ENCODE measurements around the gene CAVIN4. TPM values are rescaled to one million over a fixed set of nuclear protein-coding genes. Genes with fewer than 3 reads are reported as not detected.

CAVIN4 gene
- total and polyA plus RNA-seq, 2 experiments from 2014 or later, result 3.0 to 6.0 TPM

DNA sequence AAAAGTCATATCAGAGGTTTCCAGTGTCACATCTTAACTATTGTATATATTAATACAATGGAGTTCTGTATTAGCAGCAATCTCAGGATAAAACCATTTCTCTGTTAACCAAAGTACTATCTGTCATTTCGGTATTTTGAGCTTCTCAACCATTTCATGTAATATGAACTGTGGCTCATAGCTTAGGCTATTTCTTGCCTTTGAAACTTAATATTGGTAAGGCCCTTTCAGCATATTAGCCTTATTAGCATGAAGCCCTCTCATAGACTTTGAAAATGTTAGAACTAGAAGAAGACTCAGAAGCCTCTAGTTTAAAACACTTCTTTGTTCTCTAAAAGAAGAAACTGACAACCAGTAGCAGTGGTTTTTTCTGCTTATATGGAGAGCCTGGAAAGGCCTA is 731 bp downstream of the CAVIN4 start (continued):
- TF ChIP-seq, protein P1, sequence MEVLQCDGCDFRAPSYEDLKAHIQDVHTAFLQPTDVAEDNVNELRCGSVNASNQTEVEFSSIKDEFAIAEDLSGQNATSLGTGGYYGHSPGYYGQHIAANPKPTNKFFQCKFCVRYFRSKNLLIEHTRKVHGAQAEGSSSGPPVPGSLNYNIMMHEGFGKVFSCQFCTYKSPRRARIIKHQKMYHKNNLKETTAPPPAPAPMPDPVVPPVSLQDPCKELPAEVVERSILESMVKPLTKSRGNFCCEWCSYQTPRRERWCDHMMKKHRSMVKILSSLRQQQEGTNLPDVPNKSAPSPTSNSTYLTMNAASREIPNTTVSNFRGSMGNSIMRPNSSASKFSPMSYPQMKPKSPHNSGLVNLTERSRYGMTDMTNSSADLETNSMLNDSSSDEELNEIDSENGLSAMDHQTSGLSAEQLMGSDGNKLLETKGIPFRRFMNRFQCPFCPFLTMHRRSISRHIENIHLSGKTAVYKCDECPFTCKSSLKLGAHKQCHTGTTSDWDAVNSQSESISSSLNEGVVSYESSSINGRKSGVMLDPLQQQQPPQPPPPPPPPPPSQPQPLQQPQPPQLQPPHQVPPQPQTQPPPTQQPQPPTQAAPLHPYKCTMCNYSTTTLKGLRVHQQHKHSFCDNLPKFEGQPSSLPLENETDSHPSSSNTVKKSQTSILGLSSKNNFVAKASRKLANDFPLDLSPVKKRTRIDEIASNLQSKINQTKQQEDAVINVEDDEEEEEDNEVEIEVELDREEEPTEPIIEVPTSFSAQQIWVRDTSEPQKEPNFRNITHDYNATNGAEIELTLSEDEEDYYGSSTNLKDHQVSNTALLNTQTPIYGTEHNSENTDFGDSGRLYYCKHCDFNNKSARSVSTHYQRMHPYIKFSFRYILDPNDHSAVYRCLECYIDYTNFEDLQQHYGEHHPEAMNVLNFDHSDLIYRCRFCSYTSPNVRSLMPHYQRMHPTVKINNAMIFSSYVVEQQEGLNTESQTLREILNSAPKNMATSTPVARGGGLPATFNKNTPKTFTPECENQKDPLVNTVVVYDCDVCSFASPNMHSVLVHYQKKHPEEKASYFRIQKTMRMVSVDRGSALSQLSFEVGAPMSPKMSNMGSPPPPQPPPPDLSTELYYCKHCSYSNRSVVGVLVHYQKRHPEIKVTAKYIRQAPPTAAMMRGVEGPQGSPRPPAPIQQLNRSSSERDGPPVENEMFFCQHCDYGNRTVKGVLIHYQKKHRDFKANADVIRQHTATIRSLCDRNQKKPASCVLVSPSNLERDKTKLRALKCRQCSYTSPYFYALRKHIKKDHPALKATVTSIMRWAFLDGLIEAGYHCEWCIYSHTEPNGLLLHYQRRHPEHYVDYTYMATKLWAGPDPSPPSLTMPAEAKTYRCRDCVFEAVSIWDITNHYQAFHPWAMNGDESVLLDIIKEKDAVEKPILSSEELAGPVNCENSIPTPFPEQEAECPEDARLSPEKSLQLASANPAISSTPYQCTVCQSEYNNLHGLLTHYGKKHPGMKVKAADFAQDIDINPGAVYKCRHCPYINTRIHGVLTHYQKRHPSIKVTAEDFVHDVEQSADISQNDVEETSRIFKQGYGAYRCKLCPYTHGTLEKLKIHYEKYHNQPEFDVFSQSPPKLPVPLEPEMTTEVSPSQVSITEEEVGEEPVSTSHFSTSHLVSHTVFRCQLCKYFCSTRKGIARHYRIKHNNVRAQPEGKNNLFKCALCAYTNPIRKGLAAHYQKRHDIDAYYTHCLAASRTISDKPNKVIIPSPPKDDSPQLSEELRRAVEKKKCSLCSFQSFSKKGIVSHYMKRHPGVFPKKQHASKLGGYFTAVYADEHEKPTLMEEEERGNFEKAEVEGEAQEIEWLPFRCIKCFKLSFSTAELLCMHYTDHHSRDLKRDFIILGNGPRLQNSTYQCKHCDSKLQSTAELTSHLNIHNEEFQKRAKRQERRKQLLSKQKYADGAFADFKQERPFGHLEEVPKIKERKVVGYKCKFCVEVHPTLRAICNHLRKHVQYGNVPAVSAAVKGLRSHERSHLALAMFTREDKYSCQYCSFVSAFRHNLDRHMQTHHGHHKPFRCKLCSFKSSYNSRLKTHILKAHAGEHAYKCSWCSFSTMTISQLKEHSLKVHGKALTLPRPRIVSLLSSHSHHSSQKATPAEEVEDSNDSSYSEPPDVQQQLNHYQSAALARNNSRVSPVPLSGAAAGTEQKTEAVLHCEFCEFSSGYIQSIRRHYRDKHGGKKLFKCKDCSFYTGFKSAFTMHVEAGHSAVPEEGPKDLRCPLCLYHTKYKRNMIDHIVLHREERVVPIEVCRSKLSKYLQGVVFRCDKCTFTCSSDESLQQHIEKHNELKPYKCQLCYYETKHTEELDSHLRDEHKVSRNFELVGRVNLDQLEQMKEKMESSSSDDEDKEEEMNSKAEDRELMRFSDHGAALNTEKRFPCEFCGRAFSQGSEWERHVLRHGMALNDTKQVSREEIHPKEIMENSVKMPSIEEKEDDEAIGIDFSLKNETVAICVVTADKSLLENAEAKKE (CRISPR knock-in tag; IDR thresholded peaks at IDR 0.05), result no peak
- TF ChIP-seq EZH2 (IDR thresholded peaks at IDR 0.05; ENCODE audit: low read depth, unreplicated experiment), result no peak

DNA sequence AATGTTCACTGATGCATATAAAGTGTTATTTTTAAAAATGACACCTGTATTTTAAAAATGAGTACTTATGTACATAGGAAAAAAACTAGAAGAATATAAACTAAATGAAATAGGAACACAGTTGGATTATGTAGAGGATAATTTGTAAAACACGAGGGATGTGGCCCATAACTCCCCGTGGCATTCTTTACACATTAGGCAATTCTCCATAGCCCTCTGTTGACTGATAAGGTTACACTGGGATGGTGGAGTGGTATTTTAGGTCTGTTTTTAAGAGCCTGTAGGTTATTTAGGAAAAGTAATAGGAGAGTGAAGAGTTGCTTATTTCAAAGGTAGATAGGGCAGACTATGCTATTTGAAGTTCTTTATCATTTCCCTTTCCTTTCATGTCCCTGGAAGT is 1.8 kb downstream of the CAVIN4 start:
- Histone ChIP-seq H3K36me3 (ENCODE audit: insufficient read depth) (no peaks in the 10 kb centered on the region; the same call in 1 of the 2 replicates), H3K79me2 (replicated peaks; ENCODE audit: insufficient read depth) (no peaks in the 10 kb centered on the region), H3K4me2 (no peak overlapping the region), H3K27me3 (ENCODE audit: insufficient read depth) (no peaks in the 10 kb centered on the region), H4K20me1 (replicated peaks; ENCODE audit: insufficient read depth) (no peaks in the 10 kb centered on the region; the same call in 1 of the 2 replicates), H3K27ac (ENCODE audit: low read depth) (no peak overlapping the region), H3K9me2 (ENCODE audit: insufficient read depth) (no peaks in the 10 kb centered on the region), H3K4me1 (ENCODE audit: insufficient read depth) (no peaks in the 10 kb centered on the region), H3F3A (replicated peaks; ENCODE audit: low read depth) (no peaks in the 10 kb centered on the region), H2AFZ (no peak overlapping the region), H3K4me3 (no peak overlapping the region)
- no peak for TF ChIP-seq ZNF114 (CRISPR knock-in tag; IDR thresholded peaks at IDR 0.05)
- Mint-ChIP-seq H3K27ac (no peak overlapping the region), H3K36me3 (ENCODE audit: low read depth) (peaks cover 9% of the 10 kb centered on the region; the same call in 2 of the 3 replicates), H3K4me1 (no peaks in the 10 kb centered on the region), H3K9me3 (no peaks in the 10 kb centered on the region), H3K4me3 (no peak overlapping the region), H3K27me3 (ENCODE audit: insufficient read depth, low read depth, poor library complexity) (no peaks in the 10 kb centered on the region)
- ATAC-seq, result no peak
- no peak for DNase-seq (ENCODE audit: low spot score)

DNA sequence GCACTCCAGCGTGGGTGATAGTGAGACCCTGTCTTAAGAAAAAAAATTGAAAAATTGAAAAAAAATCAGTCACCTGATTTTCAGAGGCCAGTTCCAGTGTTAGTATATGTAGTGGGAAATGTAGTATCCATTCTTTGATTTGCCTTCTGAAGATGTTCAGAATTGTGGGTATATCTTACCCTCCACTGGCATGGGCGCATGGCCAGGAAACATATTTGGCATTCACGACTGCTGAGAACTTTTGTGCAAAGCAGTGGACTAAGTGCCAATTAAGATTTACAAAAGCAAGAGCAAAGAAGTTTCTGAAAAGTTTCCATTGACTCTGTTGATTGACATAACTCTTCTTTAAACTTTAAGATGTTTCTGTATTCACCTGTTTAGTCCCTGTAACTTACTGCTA is 2.4 kb downstream of the CAVIN4 start:
- Histone ChIP-seq H3F3A (replicated peaks; ENCODE audit: low read depth) (no peaks in the 10 kb centered on the region), H3K4me3 (no peak overlapping the region), H3K27ac (ENCODE audit: low read depth) (no peak overlapping the region), H3K4me2 (no peak overlapping the region), H3K27me3 (ENCODE audit: insufficient read depth) (no peaks in the 10 kb centered on the region), H3K4me1 (ENCODE audit: insufficient read depth) (no peaks in the 10 kb centered on the region), H2AFZ (no peak overlapping the region), H4K20me1 (replicated peaks; ENCODE audit: insufficient read depth) (no peaks in the 10 kb centered on the region; the same call in 1 of the 2 replicates), H3K79me2 (replicated peaks; ENCODE audit: insufficient read depth) (no peaks in the 10 kb centered on the region), H3K9me2 (ENCODE audit: insufficient read depth) (no peaks in the 10 kb centered on the region), H3K36me3 (ENCODE audit: insufficient read depth) (no peaks in the 10 kb centered on the region; the same call in 1 of the 2 replicates)
- no peak overlapping the region for H3K4me3 Mint-ChIP-seq
- ATAC-seq (no peak), DNase-seq (ENCODE audit: low spot score) (no peak)
- H3K27me3 Mint-ChIP-seq (ENCODE audit: insufficient read depth, low read depth, poor library complexity), result no peaks in the 10 kb centered on the region
- no peaks in the 10 kb centered on the region for H3K9me3 Mint-ChIP-seq
- peaks cover 6% of the 10 kb centered on the region; the same call in 2 of the 3 replicates for H3K36me3 Mint-ChIP-seq (ENCODE audit: low read depth)
- no peaks in the 10 kb centered on the region for H3K4me1 Mint-ChIP-seq
- H3K27ac Mint-ChIP-seq, result no peak overlapping the region
- TF ChIP-seq, protein P2, sequence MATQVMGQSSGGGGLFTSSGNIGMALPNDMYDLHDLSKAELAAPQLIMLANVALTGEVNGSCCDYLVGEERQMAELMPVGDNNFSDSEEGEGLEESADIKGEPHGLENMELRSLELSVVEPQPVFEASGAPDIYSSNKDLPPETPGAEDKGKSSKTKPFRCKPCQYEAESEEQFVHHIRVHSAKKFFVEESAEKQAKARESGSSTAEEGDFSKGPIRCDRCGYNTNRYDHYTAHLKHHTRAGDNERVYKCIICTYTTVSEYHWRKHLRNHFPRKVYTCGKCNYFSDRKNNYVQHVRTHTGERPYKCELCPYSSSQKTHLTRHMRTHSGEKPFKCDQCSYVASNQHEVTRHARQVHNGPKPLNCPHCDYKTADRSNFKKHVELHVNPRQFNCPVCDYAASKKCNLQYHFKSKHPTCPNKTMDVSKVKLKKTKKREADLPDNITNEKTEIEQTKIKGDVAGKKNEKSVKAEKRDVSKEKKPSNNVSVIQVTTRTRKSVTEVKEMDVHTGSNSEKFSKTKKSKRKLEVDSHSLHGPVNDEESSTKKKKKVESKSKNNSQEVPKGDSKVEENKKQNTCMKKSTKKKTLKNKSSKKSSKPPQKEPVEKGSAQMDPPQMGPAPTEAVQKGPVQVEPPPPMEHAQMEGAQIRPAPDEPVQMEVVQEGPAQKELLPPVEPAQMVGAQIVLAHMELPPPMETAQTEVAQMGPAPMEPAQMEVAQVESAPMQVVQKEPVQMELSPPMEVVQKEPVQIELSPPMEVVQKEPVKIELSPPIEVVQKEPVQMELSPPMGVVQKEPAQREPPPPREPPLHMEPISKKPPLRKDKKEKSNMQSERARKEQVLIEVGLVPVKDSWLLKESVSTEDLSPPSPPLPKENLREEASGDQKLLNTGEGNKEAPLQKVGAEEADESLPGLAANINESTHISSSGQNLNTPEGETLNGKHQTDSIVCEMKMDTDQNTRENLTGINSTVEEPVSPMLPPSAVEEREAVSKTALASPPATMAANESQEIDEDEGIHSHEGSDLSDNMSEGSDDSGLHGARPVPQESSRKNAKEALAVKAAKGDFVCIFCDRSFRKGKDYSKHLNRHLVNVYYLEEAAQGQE (IDR thresholded peaks at IDR 0.05; ENCODE audit: unreplicated experiment), result no peak
- no peak for TF ChIP-seq ZNF114 (CRISPR knock-in tag; IDR thresholded peaks at IDR 0.05)
- TF ChIP-seq, protein P3, sequence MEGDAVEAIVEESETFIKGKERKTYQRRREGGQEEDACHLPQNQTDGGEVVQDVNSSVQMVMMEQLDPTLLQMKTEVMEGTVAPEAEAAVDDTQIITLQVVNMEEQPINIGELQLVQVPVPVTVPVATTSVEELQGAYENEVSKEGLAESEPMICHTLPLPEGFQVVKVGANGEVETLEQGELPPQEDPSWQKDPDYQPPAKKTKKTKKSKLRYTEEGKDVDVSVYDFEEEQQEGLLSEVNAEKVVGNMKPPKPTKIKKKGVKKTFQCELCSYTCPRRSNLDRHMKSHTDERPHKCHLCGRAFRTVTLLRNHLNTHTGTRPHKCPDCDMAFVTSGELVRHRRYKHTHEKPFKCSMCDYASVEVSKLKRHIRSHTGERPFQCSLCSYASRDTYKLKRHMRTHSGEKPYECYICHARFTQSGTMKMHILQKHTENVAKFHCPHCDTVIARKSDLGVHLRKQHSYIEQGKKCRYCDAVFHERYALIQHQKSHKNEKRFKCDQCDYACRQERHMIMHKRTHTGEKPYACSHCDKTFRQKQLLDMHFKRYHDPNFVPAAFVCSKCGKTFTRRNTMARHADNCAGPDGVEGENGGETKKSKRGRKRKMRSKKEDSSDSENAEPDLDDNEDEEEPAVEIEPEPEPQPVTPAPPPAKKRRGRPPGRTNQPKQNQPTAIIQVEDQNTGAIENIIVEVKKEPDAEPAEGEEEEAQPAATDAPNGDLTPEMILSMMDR (conservative IDR thresholded peaks at IDR 0.05; ENCODE audit: low read depth in 2 of 2), result no peak
- no peak for TF ChIP-seq POLR2AphosphoS5 (IDR thresholded peaks at IDR 0.05; ENCODE audit: low read depth)
- TF ChIP-seq JUNB (IDR thresholded peaks at IDR 0.05; ENCODE audit: unreplicated experiment), result no peak
- no peak for TF ChIP-seq EZH2phosphoT487 (IDR thresholded peaks at IDR 0.05; ENCODE audit: unreplicated experiment)
- no peak for TF ChIP-seq EZH2 (IDR thresholded peaks at IDR 0.05; ENCODE audit: low read depth, unreplicated experiment)
- TF ChIP-seq NANOG (IDR thresholded peaks at IDR 0.05; ENCODE audit: borderline replicate concordance), result no peak
